NCI-H2107 (cell line): Measurements from ENCODE around the gene RFLNA.

ENCODE experiments used
- DNase-seq: peaks from one replicate; lab custom pipeline; 2025; lab: John Stamatoyannopoulos, UW

RFLNA gene

GRCh38 chr12:124294780-124295341 is at the start of gene RFLNA:
Gene RFLNA (plus strand): TSS chr12:124295093. CDS start chr12:124295430, 337 bp downstream.
- no peak for DNase-seq

- no peak for DNase-seq
Measured at GRCh38 chr12:124247331-124247730, 47.6 kb upstream of the RFLNA start.

- DNase-seq = no peak
Measured at GRCh38 chr12:124248941-124249825, 45.7 kb upstream of the RFLNA start.

- no peak for DNase-seq
Measured at GRCh38 chr12:124251186-124251585, 43.7 kb upstream of the RFLNA start.

- DNase-seq = no peak
Measured at GRCh38 chr12:124252964-124253363, 41.9 kb upstream of the RFLNA start.

GRCh38 chr12:124254126-124254525 is 40.8 kb upstream of the RFLNA start:
- DNase-seq = no peak

- DNase-seq = no peak
Measured at GRCh38 chr12:124259154-124260066, 35.5 kb upstream of the RFLNA start.

- no peak for DNase-seq
Measured at GRCh38 chr12:124261885-124262284, 33.0 kb upstream of the RFLNA start.

GRCh38 chr12:124264089-124264795 is 30.7 kb upstream of the RFLNA start:
- no peak for DNase-seq

GRCh38 chr12:124264879-124265278 is 30.0 kb upstream of the RFLNA start:
- DNase-seq = no peak

GRCh38 chr12:124267205-124267778 is 27.6 kb upstream of the RFLNA start:
- DNase-seq = no peak

GRCh38 chr12:124270671-124271070 is 24.2 kb upstream of the RFLNA start:
- no peak for DNase-seq

GRCh38 chr12:124273630-124274029 is 21.3 kb upstream of the RFLNA start:
- DNase-seq = no peak

- DNase-seq = no peak
Measured at GRCh38 chr12:124276337-124276736, 18.6 kb upstream of the RFLNA start.

GRCh38 chr12:124277394-124278241 is 17.3 kb upstream of the RFLNA start:
- no peak for DNase-seq

GRCh38 chr12:124278389-124279101 is 16.3 kb upstream of the RFLNA start:
- no peak for DNase-seq

GRCh38 chr12:124279315-124279714 is 15.6 kb upstream of the RFLNA start:
- DNase-seq = no peak

- DNase-seq = no peak
Measured at GRCh38 chr12:124279846-124280360, 15.0 kb upstream of the RFLNA start.

- DNase-seq = no peak
Measured at GRCh38 chr12:124281309-124281708, 13.6 kb upstream of the RFLNA start.

GRCh38 chr12:124282287-124282686 is 12.6 kb upstream of the RFLNA start:
- DNase-seq = no peak
